Hematopoietic multipotent progenitor cell treated with erythropoietin and hydrocortisone succinate and interleukin-3 and kit ligand, for 6 days (in vitro differentiated cells): ENCODE measurements around the gene ALDH3B1.

Source experiments
- DNase-seq: peaks from one replicate; pipeline ENCODE4 v3.0.0-alpha.2; 2015

The ALDH3B1 gene

GRCh38 chr11:67997475-67997921, 12.6 kb upstream of the ALDH3B1 start:
- DNase-seq = peak; percentile 20

GRCh38 chr11:67998150-67999045, 11.7 kb upstream of the ALDH3B1 start:
- peak; percentile 20 for DNase-seq

DNA sequence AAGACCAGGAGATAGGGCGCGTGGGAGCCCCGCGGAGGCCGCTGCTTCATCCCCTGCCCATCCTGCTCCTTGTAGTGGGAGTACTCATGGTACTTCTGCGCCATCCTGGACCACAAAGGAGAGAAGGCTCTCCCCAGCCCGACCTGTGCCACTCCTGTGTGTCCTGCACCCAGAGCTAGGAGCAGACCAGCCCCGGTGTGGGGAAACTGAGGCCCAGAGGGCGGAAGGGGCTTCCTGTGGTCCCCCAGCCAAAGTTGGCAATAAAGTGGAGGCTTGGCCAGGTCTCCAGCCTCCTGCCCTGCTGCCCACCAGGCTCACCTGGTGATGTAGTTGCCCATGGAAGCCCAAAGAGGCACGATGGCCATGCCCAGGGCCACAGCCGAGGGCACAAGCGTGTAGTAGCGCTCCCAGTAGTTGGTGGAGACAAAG, 10.9 kb upstream of the ALDH3B1 start:
- no peak for DNase-seq

DNA sequence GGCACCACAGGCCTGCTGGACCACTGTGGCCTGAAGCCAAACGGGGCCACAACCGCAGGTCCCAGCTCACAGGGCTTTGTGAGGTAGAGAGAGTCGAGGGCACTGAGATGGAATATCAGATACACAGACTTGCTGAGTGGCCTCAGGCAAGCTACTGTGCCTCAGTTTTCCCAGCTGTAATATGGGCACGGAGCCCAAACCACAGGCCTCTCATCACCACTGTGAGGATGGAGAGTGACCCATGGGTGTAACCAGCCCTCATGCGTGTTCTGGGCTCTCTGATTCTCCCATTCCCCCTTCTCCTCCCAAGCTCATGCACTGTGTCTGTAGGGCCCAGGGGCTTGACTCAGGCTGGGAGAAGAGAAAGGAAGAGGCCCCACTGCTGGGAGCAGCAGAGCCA, 10.4 kb upstream of the ALDH3B1 start:
- DNase-seq = no peak

- no peak for DNase-seq
Measured at GRCh38 chr11:68002575-68002937, 7.6 kb upstream of the ALDH3B1 start.

GRCh38 chr11:68002938-68003845, 6.9 kb upstream of the ALDH3B1 start:
- DNase-seq = peak; percentile 58

- DNase-seq = peak; percentile 91
Measured at GRCh38 chr11:68003846-68004550, 6.1 kb upstream of the ALDH3B1 start, which contains the start of gene UNC93B1. Gene UNC93B1 (minus strand): TSS chr11:68004097. CDS start chr11:68004043, 54 bp downstream.

GRCh38 chr11:68004551-68005335, 5.4 kb upstream of the ALDH3B1 start:
- peak; percentile 2 for DNase-seq

DNA sequence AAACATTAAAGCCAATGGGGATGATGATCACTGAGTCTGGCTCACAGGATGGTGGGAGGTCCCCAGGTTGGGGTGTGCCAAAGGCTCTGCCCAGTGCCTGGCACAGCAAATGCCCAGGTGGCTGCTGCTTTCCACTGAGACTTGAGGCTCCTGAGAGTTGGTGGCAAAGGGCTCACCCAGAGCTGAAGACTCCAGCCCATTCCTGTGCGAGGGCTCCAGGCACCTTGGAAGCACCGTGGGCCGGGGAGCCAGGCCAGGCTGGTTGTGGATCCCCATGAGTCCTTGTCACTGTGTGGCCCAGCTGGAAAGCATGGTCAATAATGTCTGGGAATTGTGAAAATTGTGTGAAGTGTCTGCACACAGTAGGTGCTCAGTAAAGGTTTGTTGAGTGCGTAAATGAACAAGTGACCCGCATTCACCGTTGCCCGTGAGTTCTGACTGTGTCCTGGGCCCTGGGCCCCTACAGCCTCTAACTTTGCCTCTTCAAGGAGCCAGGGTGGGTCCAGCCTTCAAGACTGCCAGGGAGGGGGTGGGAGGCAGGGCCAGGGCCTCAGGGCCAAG, 3.4 kb upstream of the ALDH3B1 start:
- peak; percentile 8 for DNase-seq

GRCh38 chr11:68007498-68008380, 2.4 kb upstream of the ALDH3B1 start:
- DNase-seq = no peak

DNA sequence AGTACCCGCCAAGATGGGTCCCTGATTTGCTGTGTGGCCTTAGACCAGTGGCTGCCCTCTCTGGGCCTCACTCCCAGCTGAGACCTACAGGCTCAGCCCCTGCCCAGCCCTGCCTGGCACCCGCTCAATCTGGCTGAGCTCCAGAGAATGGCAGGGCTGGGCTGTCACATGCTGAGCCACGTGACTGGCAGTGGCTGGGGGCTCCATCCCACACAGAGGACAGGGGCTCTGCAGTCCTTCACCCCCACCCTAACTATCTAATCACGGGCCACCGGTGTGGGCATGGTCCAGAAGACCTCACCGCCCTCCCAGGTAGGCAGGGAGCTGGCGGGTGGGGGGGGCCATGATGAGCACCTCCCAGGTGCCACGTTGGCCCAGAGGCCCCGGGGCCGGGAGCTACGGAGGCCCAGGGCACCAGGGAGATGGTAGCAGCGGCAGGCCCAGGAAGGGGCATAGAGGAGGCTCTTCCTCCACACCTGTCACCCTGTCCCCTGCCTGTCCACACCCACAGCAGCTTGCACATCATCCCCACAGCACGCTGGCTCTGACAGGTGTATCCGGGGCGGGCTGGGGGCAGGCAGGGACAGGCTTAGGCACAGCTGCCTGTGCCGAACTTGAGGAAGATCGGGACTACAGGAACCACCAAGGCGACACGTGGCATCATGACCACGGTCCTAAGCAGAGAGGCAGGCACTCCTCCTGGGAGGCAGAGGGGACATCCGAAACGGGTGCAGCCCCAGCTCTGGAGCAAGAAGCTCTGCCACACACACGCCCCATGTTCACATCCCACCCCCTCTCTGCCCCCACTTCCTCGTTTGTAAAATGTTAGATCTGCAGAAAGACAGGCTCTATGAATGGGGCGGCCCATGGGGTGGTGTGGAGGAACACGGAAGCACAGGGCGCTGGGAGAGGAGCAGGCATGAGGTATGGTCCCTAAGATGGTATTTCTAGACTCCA, 1.5 kb upstream of the ALDH3B1 start:
- peak; percentile 90 for DNase-seq

DNA sequence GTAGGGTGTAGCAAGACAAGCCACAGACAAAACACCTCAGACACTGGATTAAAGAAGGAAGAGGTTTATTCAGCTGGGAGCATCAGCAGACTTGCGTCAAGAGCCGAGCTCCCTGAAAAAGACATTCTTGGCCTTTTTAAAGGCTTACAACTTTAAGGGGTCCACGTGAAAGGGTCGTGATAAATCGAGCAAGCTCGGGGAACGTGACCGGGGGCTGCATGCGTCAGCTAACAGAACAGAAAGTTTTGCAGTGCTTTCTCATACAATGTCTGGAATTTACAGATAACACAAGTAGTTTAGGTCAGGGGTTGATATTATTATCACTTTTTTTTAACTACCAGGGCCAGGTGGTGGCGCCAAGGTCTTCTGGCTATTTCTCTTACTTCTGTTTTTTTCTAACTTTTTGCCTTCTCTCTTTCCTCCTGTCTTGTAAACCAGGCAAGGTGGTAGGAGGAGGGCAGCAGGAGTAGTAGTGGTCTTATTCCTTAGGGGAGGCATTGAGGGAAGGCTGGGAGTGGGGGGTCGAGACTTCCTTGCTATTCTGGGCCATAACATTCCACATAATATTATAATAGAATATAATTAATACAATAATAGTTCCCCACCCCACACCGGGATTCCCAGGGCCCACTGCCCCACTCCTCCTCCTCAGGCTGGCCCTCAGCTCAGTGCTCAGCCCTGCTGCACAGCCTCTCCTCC, 587 bp upstream of the ALDH3B1 start:
- DNase-seq = peak; percentile 93

- peak; percentile 51 for DNase-seq
Measured at GRCh38 chr11:68011051-68011943, 1.2 kb downstream of the ALDH3B1 start.

DNA sequence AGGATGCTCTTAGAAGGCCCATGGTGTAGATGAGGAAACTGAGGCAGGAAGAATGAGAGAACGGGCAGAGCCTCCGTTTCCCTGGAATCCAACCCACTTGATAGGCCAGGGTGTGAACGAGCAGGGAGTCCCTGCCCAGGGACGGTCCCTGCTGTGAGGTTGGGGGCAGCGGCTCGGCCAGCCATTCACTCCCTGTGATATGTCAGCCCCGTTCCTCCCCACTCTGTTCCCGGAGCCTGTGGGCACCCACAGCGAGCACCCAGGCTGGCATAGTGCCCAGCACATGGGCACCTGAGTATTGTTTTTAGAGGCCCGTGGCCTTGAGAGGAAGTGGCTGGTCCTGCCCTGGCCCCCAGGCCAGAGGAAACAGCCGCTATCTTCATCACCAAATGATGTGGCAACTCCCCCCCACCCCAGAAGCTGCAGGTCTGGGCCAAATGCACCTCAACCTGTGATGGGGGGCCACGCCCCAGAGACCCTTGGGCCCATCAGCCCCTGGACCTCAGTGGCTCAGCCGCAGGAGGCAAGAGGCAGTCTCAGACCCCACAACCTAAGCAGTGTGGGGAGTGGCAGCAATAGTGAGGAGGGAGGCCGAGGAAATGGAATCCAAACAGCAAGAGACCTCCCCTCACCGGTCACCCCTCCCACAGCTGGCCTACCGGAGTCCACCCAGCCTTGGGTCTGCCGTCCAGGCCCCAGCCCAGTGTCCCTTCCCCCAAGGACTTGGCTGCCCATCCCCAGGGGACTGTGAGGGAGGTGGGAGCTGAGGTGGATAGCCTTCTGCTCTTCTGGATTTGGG, 2.1 kb downstream of the ALDH3B1 start:
- DNase-seq = peak; percentile 48

GRCh38 chr11:68012843-68013610, 2.9 kb downstream of the ALDH3B1 start:
- no peak for DNase-seq

- DNase-seq = no peak
Measured at GRCh38 chr11:68013611-68014156, 3.6 kb downstream of the ALDH3B1 start.
